NCI-H1694 treated with DMSO at 0.1 percent for 48 hours (cell line): ENCODE measurements around the gene HSP90AB1.

Experiments used
- DNase-seq: peaks from one replicate; lab custom pipeline; 2025; lab: John Stamatoyannopoulos, UW

The HSP90AB1 gene

GRCh38 chr6:44269178-44269920 is 22.4 kb downstream of the HSP90AB1 start:
- DNase-seq = no peak

GRCh38 chr6:44269921-44270525 is 23.1 kb downstream of the HSP90AB1 start, which contains the start of gene TMEM151B:
TMEM151B (plus strand) TSS chr6:44270450; CDS start chr6:44270743, 293 bp downstream.
- no peak for DNase-seq

- DNase-seq = no peak
These were observed 23.9 kb downstream of the HSP90AB1 start for GRCh38 chr6:44270526-44271405.

GRCh38 chr6:44271406-44271723 is 24.5 kb downstream of the HSP90AB1 start:
- no peak for DNase-seq

DNA sequence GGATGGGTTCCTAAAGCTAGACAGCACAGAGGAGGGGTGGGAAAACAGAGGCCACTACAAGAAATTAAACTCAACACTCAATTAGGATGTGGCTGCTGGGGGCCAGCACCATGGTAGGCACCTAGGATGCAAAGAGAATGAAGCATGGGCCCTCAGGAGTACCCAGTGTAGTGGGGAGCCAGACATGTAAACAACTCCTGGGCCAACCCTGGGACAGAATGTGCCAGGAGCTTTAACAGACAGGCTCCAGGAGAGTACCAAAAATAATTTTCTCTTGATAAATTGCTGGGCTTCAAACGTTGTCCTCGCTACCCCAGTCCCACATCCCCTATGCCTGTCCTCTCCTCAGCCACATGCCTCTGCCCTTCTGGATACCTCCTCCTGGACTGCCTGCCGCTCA is 25.0 kb downstream of the HSP90AB1 start:
- no peak for DNase-seq

DNA sequence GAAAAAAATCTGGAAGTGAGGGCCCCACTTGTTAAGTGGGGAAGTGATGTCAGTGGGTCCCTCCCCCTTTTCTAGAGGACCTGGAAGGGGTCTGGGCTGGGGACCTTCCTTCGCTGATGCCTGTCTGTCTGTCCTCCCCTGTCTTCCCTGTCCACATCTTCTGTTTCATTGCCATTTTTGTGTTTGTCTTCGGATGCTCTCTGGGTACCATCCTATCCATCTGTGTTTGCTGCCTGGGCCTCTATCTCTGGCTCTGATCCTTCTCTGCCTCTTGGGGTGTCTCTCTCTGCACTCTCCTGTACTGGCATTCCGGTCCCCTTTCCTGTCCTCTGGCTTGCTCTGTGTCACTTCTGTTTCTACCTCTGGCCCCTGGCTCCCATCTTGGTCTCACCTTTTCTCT is 25.6 kb downstream of the HSP90AB1 start:
- DNase-seq = no peak

- no peak for DNase-seq
These were observed 26.2 kb downstream of the HSP90AB1 start for GRCh38 chr6:44272999-44273566.

GRCh38 chr6:44273617-44274016 is 26.7 kb downstream of the HSP90AB1 start:
- no peak for DNase-seq

GRCh38 chr6:44275271-44275748 is 28.4 kb downstream of the HSP90AB1 start:
- no peak for DNase-seq

GRCh38 chr6:44275749-44276648 is 29.1 kb downstream of the HSP90AB1 start:
- DNase-seq = no peak

DNA sequence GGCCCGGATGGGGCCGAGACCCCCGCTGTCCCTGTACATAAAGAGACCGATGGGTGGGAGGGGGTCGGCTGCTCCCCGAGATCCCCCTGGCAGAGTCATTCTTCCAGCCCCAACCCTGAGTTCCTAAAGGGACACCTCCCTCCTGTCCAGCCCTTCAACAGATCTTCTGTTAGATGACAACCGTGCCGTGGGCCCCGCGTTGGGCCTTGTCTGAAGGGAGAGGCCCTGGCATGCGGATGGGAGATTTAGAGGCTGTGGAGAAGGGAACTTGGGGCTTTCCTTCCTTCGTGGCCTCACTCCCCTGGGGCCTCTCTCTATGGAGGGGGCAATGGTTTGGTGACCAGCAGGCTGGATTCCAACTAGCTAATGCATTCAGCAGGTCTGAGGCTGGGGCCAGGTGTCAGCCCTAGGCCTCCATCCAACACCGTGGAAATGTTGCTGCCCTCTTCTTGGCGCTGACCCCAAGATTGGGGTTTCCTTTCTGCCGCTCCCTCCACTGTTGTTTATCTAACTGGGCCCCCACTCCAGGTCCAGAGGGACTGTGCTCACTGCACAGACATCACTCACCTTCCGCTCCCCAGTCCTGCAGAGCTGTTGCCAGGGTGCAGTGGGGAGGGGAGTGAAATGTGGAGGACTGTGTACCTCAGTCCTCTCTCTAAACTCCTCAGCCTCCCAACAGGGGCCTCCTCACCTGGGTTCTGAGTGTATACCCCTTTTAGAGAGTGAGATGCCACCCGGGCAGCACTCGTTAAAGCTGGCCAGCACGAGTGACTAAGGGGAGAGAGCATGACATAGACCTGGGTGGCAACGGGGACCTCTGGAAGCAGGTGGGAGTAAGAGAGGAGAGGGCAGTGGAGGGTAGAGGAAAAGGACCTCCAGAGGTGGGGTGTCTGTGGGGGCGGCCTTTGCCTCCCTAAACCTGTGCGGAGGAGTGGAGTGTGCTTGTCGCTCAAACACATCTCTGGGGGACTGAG is 30.1 kb downstream of the HSP90AB1 start:
- DNase-seq = no peak

DNA sequence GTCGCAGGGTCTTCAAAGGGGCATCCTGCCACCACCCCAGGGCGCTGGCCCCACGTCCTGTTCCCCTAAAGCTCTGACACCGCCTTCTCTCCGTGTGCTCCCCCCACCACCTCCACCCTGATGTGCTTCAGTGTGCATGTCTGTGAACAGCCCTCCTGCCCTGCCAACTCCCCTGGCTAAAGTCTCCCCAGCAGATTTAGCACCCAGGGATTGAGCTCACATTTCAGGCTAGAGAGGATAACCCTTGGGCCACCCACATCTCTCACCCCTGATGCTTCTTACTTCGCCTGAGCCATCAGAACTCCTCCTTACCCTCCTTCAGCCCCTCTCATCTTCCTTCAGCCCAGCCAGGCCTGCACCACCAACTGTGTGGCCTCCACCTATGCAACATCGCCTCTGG is 30.9 kb downstream of the HSP90AB1 start:
- DNase-seq = no peak

- DNase-seq = no peak
These were observed 31.4 kb downstream of the HSP90AB1 start for GRCh38 chr6:44278315-44278714.

GRCh38 chr6:44278774-44279697 is 32.1 kb downstream of the HSP90AB1 start:
- DNase-seq = no peak

GRCh38 chr6:44284121-44284520 is 37.2 kb downstream of the HSP90AB1 start:
- no peak for DNase-seq

DNA sequence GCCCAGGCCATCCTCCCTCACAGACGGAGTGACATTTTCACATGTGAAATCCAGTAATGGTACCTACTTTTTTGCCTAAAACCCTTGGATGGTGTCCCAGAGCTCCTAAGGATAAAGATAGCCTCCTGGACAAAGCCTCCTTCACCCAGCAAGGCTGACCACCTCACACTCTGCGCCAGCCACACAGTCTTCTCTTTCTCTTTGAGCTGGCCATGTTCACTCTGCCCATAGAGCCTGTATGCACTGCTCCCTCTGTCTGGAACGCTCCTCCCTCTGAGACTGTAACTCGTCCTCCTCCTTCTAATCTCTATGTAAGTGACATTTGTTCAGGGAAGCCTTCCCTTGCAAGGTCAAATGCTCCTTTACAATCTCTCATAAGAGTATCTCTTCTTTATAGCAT is 38.0 kb downstream of the HSP90AB1 start:
- DNase-seq = no peak

DNA sequence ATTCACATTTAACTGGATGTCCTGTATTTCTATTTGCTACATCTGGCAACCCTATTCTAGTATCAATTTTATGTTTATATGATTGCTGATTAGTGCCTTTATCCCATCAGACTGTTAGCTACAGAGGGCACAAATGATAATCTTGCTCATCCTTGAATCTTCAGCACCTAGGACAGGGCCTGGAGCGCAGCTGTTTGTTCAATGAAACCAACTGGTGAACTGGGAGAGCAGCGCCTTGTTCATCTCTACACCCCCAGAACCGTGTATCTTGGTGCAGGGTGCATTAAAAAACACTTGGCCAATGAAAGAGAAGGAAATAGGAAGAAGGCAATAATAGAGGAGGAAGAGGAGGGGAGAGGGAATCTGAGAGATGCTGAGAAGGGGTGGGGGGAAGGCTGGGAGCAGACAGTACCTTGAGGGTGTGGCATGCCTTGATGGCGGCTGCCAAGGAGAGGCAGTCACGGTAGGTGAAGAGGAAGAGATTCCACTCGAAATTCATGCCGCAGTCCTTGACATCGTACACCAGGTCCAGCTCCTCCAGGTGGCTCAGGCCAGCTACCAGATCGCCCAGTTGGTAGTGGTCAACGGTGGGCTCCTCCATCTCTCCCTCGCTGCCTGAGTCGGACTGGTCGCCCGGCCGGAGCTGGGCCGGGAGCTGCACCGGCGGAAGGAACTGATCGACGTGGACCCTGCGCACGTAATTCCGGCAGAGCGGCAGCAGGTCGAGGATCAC is 38.8 kb downstream of the HSP90AB1 start:
- no peak for DNase-seq

DNA sequence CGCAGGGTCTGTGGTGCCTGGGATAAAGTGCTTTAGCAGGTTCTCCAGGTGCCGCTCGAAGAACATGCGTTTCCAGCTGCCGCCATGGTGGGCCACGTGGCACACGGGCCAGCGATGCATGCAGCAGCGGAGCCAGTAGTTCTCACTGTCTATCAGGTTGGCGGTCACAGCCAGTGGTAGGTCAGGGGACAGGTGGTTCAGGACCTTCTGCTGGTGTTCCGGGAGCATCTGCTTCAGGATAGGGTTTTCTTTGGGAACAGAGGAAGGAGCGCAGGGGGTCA is 39.3 kb downstream of the HSP90AB1 start:
- no peak for DNase-seq

DNA sequence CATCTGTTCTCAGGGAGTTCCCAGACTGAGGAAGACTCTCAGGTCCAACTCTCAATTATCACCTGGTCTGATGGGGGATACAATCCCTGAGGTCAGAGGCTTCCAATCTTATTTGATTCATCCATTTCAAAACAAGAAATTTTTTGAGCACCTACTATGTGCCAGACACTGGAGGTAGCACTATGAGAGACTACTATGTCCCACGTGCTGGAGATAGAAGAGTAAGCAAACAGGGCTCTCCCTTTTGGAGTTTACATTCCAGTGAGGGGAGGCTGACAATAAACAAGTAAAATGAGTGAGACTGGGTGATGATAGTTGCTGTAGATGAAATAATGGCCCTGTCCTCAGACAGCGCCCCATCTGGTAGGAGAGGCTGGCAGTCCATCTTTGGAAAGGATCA is 39.8 kb downstream of the HSP90AB1 start:
- no peak for DNase-seq
